Measurements from ENCODE around the gene IRX3.
"Not testable (repeated sequence)": the region's sequence is repeated elsewhere in the genome, so short reads cannot be mapped to it uniquely, and the experiment has no call there.

Gene IRX3

GRCh38 chr16:54275956-54276355 lies 10.6 kb downstream of the IRX3 start:
- no peak for DNase-seq (ENCODE audit: low read depth in 2 of 2)

- DNase-seq (ENCODE audit: low read depth in 2 of 2): no peak
These were observed 13.0 kb downstream of the IRX3 start for GRCh38 chr16:54273566-54273965.

DNA sequence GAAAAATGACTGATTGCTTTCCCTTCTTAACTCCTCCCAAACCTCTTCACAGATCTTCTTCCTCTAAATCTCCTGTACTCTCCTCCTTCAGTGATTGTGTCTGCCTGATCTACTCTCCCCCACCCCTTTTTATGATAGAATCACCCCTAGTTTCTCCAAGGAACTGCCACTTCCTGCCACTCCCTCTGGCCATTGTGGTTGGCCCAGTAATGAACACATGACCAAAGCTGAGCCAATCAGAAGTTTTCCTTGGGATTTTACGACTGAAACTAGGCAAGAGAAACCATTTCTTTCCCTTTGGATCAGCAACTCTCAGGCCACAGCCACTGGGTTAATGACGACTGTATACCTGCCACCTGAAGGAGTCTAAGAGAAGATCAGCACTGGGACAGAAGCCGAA lies 15.9 kb downstream of the IRX3 start:
- no peak for DNase-seq (ENCODE audit: low read depth in 2 of 2)

GRCh38 chr16:54269461-54269860 lies 17.1 kb downstream of the IRX3 start:
- no peak for DNase-seq (ENCODE audit: low read depth in 2 of 2)

DNA sequence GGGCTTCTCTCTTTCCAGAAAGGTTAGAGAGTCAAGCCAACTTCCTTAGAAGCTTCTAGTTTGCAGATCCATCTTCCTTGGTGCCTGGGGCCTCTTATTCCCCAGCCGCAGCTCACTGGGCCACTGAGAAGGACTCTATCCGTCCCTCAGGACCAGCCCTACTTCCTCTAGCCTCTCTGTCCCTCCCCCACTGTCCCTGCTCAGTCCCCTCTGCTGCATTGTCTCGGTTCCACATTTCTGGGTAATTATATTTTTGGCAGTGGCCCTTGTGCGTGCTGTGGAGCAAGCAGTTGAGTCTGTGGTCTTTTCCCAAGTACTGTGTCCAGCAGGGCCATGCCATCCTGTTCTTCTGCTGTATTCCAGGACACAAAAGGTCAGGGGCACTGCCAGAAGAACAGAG lies 17.8 kb downstream of the IRX3 start:
- DNase-seq (ENCODE audit: low read depth in 2 of 2): no peak

DNA sequence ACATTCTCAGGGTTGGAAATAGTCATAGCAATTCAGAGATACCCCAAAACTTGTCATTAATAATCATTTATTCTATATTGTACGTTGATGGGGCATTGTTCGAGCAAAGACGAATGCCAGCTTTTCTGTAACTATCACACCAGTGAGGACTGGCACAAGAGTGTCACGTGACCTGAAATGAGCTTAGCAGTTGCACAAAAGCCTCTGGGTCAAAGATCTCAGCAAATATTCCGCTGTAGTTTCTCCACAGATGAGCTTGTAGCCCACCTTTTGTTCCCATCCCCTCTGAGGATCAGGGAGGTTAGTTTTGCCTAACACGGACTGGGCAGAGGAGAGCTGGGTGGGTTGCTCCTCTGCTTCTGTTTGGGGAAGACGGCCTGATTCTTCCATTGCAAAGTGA lies 18.2 kb downstream of the IRX3 start:
- DNase-seq (ENCODE audit: low read depth in 2 of 2): no peak

DNA sequence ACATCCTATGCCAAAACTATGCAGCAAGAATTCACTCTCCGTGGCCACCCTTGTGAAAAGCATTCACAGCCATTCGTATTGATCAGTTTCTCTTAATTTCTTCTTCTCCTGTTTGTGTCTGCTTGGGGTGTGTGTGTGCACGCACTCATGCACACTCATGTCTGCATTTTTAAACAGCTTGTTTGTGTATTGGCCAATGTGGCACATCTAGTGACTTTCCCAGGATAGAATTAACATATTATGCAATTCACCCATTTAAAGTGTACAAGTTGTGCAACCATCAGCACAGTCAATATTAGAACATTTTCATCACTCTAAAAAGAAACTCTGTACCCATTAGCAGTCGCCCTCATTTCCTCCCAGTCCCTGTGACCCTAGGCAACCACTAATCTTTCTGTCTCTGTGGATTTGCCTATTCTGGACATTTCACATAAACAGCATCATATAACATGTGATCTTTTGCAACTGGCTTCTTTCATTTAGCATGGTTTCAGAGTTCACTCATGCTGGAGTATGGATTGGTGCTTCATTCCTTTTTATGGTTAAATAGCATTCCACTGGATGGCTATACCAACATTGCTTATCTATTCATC lies 20.1 kb downstream of the IRX3 start:
- DNase-seq (ENCODE audit: low read depth in 2 of 2): no peak

DNA sequence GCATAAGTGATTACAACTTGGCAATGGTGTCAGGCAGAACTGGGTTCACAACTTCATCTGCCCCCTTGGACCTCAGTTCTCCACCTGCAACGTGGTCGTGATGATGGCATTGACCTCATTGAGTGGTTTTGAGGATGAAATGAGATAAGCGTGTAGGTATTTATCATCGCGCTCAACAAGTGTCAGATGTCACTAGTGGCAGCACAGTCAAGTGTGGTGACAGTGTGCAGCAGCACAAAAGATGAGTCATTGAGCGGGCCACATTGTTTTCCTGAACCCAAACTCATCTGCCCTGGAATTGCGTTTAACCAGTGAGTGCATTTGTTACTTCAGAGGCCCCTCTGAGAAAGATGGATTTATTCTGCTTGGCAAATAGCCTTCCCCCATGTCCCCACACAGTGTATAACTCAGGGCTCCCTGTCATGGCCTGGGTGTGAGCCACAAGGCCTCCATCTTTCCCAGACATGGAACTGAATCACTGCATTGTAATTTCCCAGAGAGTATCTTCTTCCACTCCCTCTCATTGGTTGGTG lies 20.9 kb downstream of the IRX3 start:
- DNase-seq (ENCODE audit: low read depth in 2 of 2): no peak

DNA sequence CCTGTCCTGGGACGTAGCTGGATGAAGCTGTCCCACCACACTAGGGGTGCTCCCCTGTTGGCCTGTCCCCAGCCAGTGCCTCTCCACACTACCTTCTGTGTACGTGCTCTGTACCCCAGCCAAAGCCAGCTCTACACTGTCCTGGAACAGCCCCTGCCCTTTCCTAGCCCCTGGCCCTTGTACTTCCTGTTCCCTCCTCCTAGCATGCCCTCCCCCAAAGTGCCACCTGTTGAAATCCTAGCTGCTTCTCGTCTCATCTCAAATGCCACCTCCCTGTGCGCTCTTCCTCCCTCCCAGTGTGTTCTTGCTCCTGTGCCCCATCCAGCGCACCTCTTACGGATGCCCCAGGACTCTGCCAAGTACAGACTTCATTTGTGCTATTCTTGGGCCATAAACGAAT lies 33.5 kb downstream of the IRX3 start:
- DNase-seq (ENCODE audit: low read depth in 2 of 2): no peak

DNA sequence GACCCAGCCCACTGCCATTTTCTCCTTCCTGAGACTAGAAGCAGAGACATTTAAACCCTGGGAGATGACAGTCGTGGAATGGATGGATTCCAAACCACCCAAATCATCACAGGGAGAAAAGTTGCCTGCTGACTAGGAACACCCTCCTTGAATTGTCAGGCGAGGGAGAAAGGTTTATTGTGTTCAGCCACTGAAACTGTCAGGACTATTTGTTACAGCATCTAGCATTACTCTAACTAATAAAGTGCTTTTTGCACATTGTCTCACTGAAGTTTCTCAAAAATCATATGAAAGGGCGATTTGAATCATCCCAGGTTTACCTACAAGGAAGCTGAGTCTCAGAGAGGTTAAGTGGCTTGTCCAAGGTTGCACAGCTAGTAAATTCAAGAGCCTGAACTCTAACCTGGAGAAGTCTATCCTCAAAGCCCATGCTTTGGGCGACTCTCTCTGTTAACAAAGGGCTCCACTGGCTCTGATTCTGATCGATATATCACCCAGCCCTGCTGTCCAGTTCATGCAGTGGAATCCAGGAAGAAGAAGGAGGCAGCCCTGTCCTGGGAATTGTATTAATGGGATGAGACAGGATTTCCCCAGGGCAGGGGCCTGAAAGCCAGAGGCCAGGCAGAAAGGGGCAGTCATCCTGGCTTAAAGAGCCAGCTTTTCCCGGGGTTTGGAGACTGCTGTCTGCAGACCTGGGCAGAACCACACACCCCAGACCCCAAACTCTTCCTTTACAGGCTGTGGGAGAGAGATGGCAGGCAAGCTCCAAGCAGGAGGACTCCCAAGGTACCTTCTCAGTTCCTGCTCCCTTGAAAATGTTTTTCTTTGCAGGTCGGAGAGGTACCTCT lies 37.5 kb downstream of the IRX3 start:
- DNase-seq (ENCODE audit: low read depth in 2 of 2): no peak

DNA sequence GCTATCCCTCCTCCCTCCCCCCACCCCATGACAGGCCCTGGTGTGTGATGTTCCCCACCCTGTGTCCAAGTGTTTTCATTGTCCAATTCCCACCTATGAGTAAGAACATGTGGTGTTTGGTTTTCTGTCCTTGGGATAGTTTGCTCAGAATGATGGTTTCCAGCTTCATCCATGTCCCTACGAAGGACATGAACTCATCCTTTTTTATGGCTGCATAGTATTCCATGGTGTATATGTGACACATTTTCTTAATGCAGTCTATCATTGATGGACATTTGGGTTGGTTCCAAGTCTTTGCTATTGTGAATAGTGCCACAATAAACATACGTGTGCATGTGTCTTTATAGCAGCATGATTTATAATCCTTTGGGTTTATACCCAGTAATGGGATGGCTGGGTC lies 38.9 kb downstream of the IRX3 start:
- not testable (repeated sequence) for DNase-seq (ENCODE audit: low read depth in 2 of 2)

DNA sequence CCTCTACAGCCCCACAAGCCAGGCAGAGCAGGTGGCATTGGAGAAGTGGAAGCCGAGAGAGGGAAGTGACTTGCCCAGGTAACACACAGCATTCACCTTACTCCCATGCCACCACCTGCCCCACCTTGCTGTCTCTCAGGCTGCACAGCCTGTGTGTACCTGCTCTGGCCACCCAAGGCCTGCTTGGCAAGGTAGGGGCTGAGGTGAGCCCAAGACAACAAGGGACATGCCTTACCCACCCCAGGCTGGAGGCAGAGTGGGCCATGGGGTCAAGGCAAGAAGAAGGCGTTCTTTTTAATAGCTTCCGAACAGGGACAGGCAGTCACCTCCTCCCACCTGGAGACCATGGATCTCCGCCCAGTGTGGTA lies 40.1 kb downstream of the IRX3 start:
- no peak for DNase-seq (ENCODE audit: low read depth in 2 of 2)

GRCh38 chr16:54245788-54246453 lies 40.7 kb downstream of the IRX3 start:
- DNase-seq (ENCODE audit: low read depth in 2 of 2): no peak

GRCh38 chr16:54244061-54244886 lies 42.3 kb downstream of the IRX3 start:
- no peak for DNase-seq (ENCODE audit: low read depth in 2 of 2)

GRCh38 chr16:54243202-54243601 lies 43.4 kb downstream of the IRX3 start:
- DNase-seq (ENCODE audit: low read depth in 2 of 2): no peak

- no peak for DNase-seq (ENCODE audit: low read depth in 2 of 2)
These were observed 44.4 kb downstream of the IRX3 start for GRCh38 chr16:54242199-54242598.

- DNase-seq (ENCODE audit: low read depth in 2 of 2): no peak
These were observed 45.1 kb downstream of the IRX3 start for GRCh38 chr16:54241525-54241924.

- no peak for DNase-seq (ENCODE audit: low read depth in 2 of 2)
These were observed 46.1 kb downstream of the IRX3 start for GRCh38 chr16:54240271-54241129.

DNA sequence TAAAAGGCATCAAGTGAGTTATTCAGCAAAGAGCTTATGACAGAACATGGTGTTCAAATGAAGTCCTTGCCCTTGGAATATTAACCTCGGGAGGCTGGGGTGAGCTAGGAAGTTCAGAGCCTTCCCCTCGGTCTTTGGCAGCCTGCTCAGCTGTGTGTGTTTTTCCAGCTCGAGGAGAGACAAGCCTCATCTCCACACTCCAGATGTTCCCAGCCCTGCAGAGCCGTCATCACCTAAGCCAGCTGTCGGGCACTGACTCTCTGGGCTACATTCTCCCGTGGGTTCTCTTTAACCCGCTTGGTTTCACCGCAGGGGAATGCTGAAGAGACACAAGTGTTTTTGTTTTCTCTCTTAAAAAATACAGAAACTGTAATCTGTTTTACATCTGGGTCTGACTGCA lies 47.1 kb downstream of the IRX3 start:
- DNase-seq (ENCODE audit: low read depth in 2 of 2): no peak

- DNase-seq (ENCODE audit: low read depth in 2 of 2): no peak
These were observed 49.8 kb downstream of the IRX3 start for GRCh38 chr16:54236773-54237172.

DNA sequence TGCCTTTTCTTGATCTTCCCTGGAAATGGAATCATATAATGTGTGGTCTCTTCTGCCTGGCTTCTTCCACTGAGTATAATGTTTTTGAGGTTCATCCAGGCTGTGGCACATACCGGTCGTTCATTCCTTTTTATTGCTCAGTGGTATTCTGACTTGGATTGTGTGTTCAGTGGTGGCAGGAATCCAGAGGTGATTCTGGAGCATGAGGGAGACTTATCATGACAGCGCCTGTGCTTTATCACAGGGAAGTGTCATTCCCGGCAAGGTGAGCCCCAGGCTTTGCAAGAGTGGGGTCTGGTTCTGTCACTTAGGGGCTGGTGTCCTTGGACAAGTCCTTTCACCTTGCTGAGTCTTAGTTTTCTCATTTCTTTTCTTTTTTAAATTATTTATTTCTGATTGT lies 53.0 kb downstream of the IRX3 start:
- DNase-seq (ENCODE audit: low read depth in 2 of 2): no peak
